ENCODE measurements around the gene ZNF638. TPM values are rescaled to one million over a fixed set of nuclear protein-coding genes. Genes with fewer than 3 reads are reported as not detected.

The ZNF638 gene
- total and polyA plus RNA-seq, 2 of the 8 experiments (the other 6 are each of a cell fraction or from before 2014, with no cell fraction given), result 45.3 to 143 TPM

DNA sequence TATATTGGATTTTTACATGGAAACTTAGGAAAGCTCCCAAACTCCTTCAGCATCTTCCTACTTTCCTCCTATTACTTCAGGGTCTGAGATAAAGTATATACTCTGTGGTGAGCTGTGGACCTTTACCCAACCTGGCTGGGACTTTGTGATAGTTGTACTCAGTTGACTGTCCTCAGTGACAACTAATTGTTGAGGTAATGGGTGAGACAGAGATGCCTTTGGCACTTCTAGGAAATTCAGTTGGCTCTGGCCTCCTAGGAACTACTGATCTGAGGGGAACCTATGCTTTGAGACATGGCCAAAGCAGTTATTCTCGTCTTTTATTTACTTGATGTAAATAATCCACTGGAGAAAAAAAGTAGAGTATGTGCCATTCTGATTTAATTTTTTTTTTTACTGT is 39.4 kb upstream of the ZNF638 start:
- Histone ChIP-seq H3K23me2 (ENCODE audit: low read depth, low read length) (no peaks in the 10 kb centered on the region), H3K4me1 (replicated peaks in 1 of 4; ENCODE audit: control insufficient read depth in 3 of 4, insufficient read depth in 4 of 4, low read length in 3 of 4) (no peaks in the 10 kb centered on the region), H2BK15ac (ENCODE audit: low read length) (no peak overlapping the region), H3K18ac (ENCODE audit: extremely low read depth, low read length) (no peak overlapping the region), H2BK120ac (replicated peaks; ENCODE audit: low read depth, low read length) (no peak overlapping the region), H3K27ac (ENCODE audit: low read depth, low read length) (no peak overlapping the region), H2AK5ac (ENCODE audit: low read depth, low read length) (no peak overlapping the region), H3K9me3 (ENCODE audit: insufficient read depth in 2 of 2, low read depth in 1 of 2, low read length in 1 of 2) (no peaks in the 10 kb centered on the region), H3K79me1 (ENCODE audit: low read depth, low read length) (no peaks in the 10 kb centered on the region), H3K4ac (replicated peaks; ENCODE audit: insufficient read length, low read depth, low read length) (no peak overlapping the region), H4K91ac (replicated peaks; ENCODE audit: insufficient read length, low read length) (no peak overlapping the region), H2BK20ac (ENCODE audit: low read length) (no peak overlapping the region), H3K23ac (ENCODE audit: insufficient read length) (no peak overlapping the region), H2BK12ac (ENCODE audit: low read depth, low read length) (no peak overlapping the region), H3K9ac (replicated peaks in 1 of 4; ENCODE audit: extremely low read depth in 1 of 4, low read depth in 3 of 4, low read length in 3 of 4) (no peak overlapping the region), H4K20me1 (replicated peaks in 1 of 2; ENCODE audit: control insufficient read depth in 1 of 2, insufficient read depth in 2 of 2, low read length in 2 of 2) (no peaks in the 10 kb centered on the region), H2AFZ (ENCODE audit: low read length) (no peak overlapping the region), H3K36me3 (ENCODE audit: control insufficient read depth in 2 of 4, insufficient read depth in 4 of 4, low read length in 3 of 4) (no peaks in the 10 kb centered on the region), H3K4me2 (ENCODE audit: insufficient read depth in 1 of 2, low read depth in 2 of 2, low read length in 2 of 2) (no peak overlapping the region), H4K8ac (ENCODE audit: extremely low read depth, insufficient read depth, low read length) (no peak overlapping the region), H3K14ac (ENCODE audit: insufficient read length) (no peak overlapping the region), H3K56ac (replicated peaks; ENCODE audit: insufficient read length, low read depth, low read length) (no peak overlapping the region), H2BK5ac (ENCODE audit: low read depth, low read length) (no peak overlapping the region), H3K27me3 (replicated peaks in 1 of 4; ENCODE audit: control insufficient read depth in 3 of 4, extremely low read depth in 1 of 4, insufficient read depth in 3 of 4, low read length in 3 of 4) (no peaks in the 10 kb centered on the region), H3K4me3 (ENCODE audit: extremely low read depth in 1 of 4, insufficient read depth in 2 of 4, low read depth in 3 of 4, low read length in 4 of 4) (no peak overlapping the region), H3K79me2 (ENCODE audit: control insufficient read depth in 1 of 2, insufficient read depth in 2 of 2, low read length in 2 of 2) (peaks cover 0 to 54% of the 10 kb centered on the region in 2 experiments; a peak in 2 of 4 replicates), H4K5ac (ENCODE audit: insufficient read length, low read depth, low read length) (no peak overlapping the region)
- ChIA-PET POLR2A (ENCODE audit: partially characterized antibody) (no interaction called here), CTCF (ENCODE audit: partially characterized antibody) (no interaction called here)
- FAIRE-seq, result no peak
- WGBS, 2 experiments (ENCODE audit: extremely low coverage in 1 of 2, insufficient coverage in 1 of 2, insufficient read length in 1 of 2, insufficient replicate concordance in 2 of 2, low coverage in 1 of 2, low lambda C conversion rate in 2 of 2, missing lambda C conversion rate in 1 of 2), result 92% methylated on average over 1 of the region's 1 CpG; no CpG with 5 or more reads in 1 of the 2 experiments
- TF ChIP-seq SP1 (IDR thresholded peaks at IDR 0.05; ENCODE audit: low read depth, low read length) (no peak), FOSL1 (IDR thresholded peaks at IDR 0.05; ENCODE audit: insufficient read depth, low read depth, low read length) (no peak)
- DNase-seq (ENCODE audit: low read depth in 1 of 2, low spot score in 2 of 2), result no peak

Measured in H1 (cell line).